H1 (cell line): ENCODE data around the gene NRXN3. TPM values are rescaled to one million over a fixed set of nuclear protein-coding genes. Genes with fewer than 3 reads are reported as not detected.

Source experiments
- CTCF ChIA-PET: fragments of 300-600 bp; sonication (Branson Sonifier 250); formaldehyde crosslinking; loops from one replicate; lab custom pipeline; 2021; ENCODE audit not compliant: partially characterized antibody; lab: Charles Lee
- POLR2A ChIA-PET: fragments of 300-600 bp; sonication (Branson Sonifier 250); formaldehyde crosslinking; loops from one replicate; lab custom pipeline; 2021; ENCODE audit warnings: inconsistent platforms; ENCODE audit not compliant: partially characterized antibody; lab: Charles Lee
- DNase-seq, 2 experiments: peaks; one replicate each; pipeline versions ENCODE4 v3.0.0 to v3.0.0-alpha.2; 2010 to 2022; ENCODE audit warnings: low spot score in 2 of 2, low read depth in 1 of 2, mixed read lengths in 1 of 2
- FAIRE-seq: peaks from 2 replicates; lab custom pipeline; 2011; peaks lifted over from hg19 to GRCh38; lab: Jason Lieb, UNC
- H2AFZ ChIP-seq: 2 replicates; pipeline ENCODE4 v1.8.1; 2012; ENCODE audit warnings: low read length, inconsistent platforms
- H2AK5ac ChIP-seq: 2 replicates; pipeline ENCODE4 v1.6.1; 2013; ENCODE audit warnings: low read depth, low read length
- H2BK120ac ChIP-seq: replicated peaks from 2 replicates; pipeline ENCODE3; 2013; ENCODE audit warnings: low read depth, low read length, inconsistent platforms
- H2BK12ac ChIP-seq: 2 replicates; pipeline ENCODE4 v1.6.1; 2013; ENCODE audit warnings: low read depth, low read length
- H2BK15ac ChIP-seq: 2 replicates; pipeline ENCODE4 v1.6.1; 2013; ENCODE audit warnings: low read length
- H2BK20ac ChIP-seq: 2 replicates; pipeline ENCODE4 v1.6.1; 2013; ENCODE audit warnings: low read length
- H2BK5ac ChIP-seq: 2 replicates; pipeline ENCODE4 v1.6.1; 2013; ENCODE audit warnings: low read depth, low read length
- H3K14ac ChIP-seq: 2 replicates; pipeline ENCODE4 v1.6.1; 2013; ENCODE audit warnings: inconsistent platforms; ENCODE audit not compliant: insufficient read length
- H3K18ac ChIP-seq: 2 replicates; pipeline ENCODE4 v1.6.1; 2013; ENCODE audit warnings: low read length; ENCODE audit errors: extremely low read depth
- H3K23ac ChIP-seq: 2 replicates; pipeline ENCODE4 v1.6.1; 2013; ENCODE audit warnings: inconsistent platforms; ENCODE audit not compliant: insufficient read length
- H3K23me2 ChIP-seq: 2 replicates; pipeline ENCODE4 v1.6.1; 2013; ENCODE audit warnings: low read depth, low read length
- H3K27ac ChIP-seq: 2 replicates; pipeline ENCODE4 v1.6.1; 2011; ENCODE audit warnings: low read depth, low read length, inconsistent platforms
- H3K27me3 ChIP-seq, 4 experiments: replicated peaks in 1 of 4; 1 replicate in 1 of 4; 2 replicates in 3 of 4; pipeline versions ENCODE4 v1.6.1 to v1.8.1; 2011 to 2013; ENCODE audit warnings: low read length in 3 of 4, mild to moderate bottlenecking in 3 of 4, inconsistent platforms in 2 of 4, mixed read lengths in 2 of 4, moderate library complexity in 1 of 4; ENCODE audit not compliant: control insufficient read depth in 3 of 4, insufficient read depth in 3 of 4; ENCODE audit errors: extremely low read depth in 1 of 4
- H3K36me3 ChIP-seq, 4 experiments: 2 replicates each; pipeline versions ENCODE4 v1.6.1 to v1.8.1; 2011 to 2013; ENCODE audit warnings: mild to moderate bottlenecking in 4 of 4, low read length in 3 of 4, moderate library complexity in 2 of 4, control low read depth in 1 of 4, inconsistent platforms in 1 of 4; ENCODE audit not compliant: insufficient read depth in 4 of 4, control insufficient read depth in 2 of 4
- H3K4ac ChIP-seq: replicated peaks from 2 replicates; pipeline ENCODE3; 2013; ENCODE audit warnings: low read length, low read depth, mixed read lengths, inconsistent platforms; ENCODE audit not compliant: insufficient read length
- H3K4me1 ChIP-seq, 4 experiments: replicated peaks in 1 of 4; 1 replicate in 1 of 4; 2 replicates in 3 of 4; pipeline versions ENCODE4 v1.6.1 to v1.8.1; 2011 to 2013; ENCODE audit warnings: low read length in 3 of 4, inconsistent platforms in 2 of 4, mixed read lengths in 1 of 4; ENCODE audit not compliant: insufficient read depth in 4 of 4, control insufficient read depth in 3 of 4
- H3K4me2 ChIP-seq, 2 experiments: 2 replicates each; pipeline versions ENCODE4 v1.6.1 to v1.8.1; 2011 to 2013; ENCODE audit warnings: low read depth in 2 of 2, low read length in 2 of 2, control low read depth in 1 of 2, inconsistent platforms in 1 of 2, mild to moderate bottlenecking in 1 of 2; ENCODE audit not compliant: insufficient read depth in 1 of 2
- H3K4me3 ChIP-seq, 4 experiments: fragments of 200-600, 300-600 bp in 1 of 4; sonication (generic), shearing (Covaris generic), sonication (Bioruptor Twin) in 1 of 4; 2 replicates each; pipeline versions ENCODE4 v1.5.1 to v1.8.1; 2011 to 2016; ENCODE audit warnings: low read length in 4 of 4, low read depth in 3 of 4, control low read depth in 2 of 4, inconsistent platforms in 2 of 4, mild to moderate bottlenecking in 2 of 4, mixed read lengths in 1 of 4, moderate library complexity in 1 of 4; ENCODE audit not compliant: insufficient read depth in 2 of 4; ENCODE audit errors: extremely low read depth in 1 of 4
- H3K56ac ChIP-seq: replicated peaks from 2 replicates; pipeline ENCODE3; 2013; ENCODE audit warnings: low read depth, mild to moderate bottlenecking, mixed read lengths, low read length, inconsistent platforms; ENCODE audit not compliant: insufficient read length
- H3K79me1 ChIP-seq: 2 replicates; pipeline ENCODE4 v1.6.1; 2013; ENCODE audit warnings: low read depth, low read length, control low read depth
- H3K79me2 ChIP-seq, 2 experiments: 2 replicates each; pipeline versions ENCODE4 v1.6.1 to v1.8.1; 2012 to 2013; ENCODE audit warnings: low read length in 2 of 2, mild to moderate bottlenecking in 2 of 2, inconsistent platforms in 1 of 2; ENCODE audit not compliant: insufficient read depth in 2 of 2, control insufficient read depth in 1 of 2
- H3K9ac ChIP-seq, 4 experiments: replicated peaks in 1 of 4; 1 replicate in 1 of 4; 2 replicates in 3 of 4; pipeline versions ENCODE4 v1.6.1 to v1.8.1; 2011 to 2013; ENCODE audit warnings: low read depth in 3 of 4, low read length in 3 of 4, control low read depth in 2 of 4, mild to moderate bottlenecking in 2 of 4, moderate library complexity in 2 of 4, inconsistent platforms in 1 of 4; ENCODE audit errors: extremely low read depth in 1 of 4
- H3K9me3 ChIP-seq, 2 experiments: 2 replicates each; pipeline versions ENCODE4 v1.6.1 to v1.8.1; 2012 to 2013; ENCODE audit warnings: mild to moderate bottlenecking in 2 of 2, moderate library complexity in 2 of 2, control low read depth in 1 of 2, inconsistent platforms in 1 of 2, low read depth in 1 of 2, low read length in 1 of 2, mixed read lengths in 1 of 2; ENCODE audit not compliant: insufficient read depth in 2 of 2
- H4K20me1 ChIP-seq, 2 experiments: replicated peaks in 1 of 2; 2 replicates each; pipeline versions ENCODE3 to v1.8.1; 2011 to 2013; ENCODE audit warnings: inconsistent platforms in 2 of 2, low read length in 2 of 2, mild to moderate bottlenecking in 1 of 2; ENCODE audit not compliant: insufficient read depth in 2 of 2, control insufficient read depth in 1 of 2
- H4K5ac ChIP-seq: 2 replicates; pipeline ENCODE4 v1.6.1; 2013; ENCODE audit warnings: low read length, low read depth, mixed read lengths, inconsistent platforms; ENCODE audit not compliant: insufficient read length
- H4K8ac ChIP-seq: 2 replicates; pipeline ENCODE4 v1.8.0; 2013; ENCODE audit warnings: mild to moderate bottlenecking, moderate library complexity, low read length, inconsistent platforms; ENCODE audit not compliant: insufficient read depth; ENCODE audit errors: extremely low read depth
- H4K91ac ChIP-seq: replicated peaks from 2 replicates; pipeline ENCODE3; 2013; ENCODE audit warnings: low read length, mixed read lengths, inconsistent platforms; ENCODE audit not compliant: insufficient read length
- BACH1 ChIP-seq: IDR thresholded peaks from 2 replicates; pipeline ENCODE4 v1.6.1; 2012; ENCODE audit warnings: low read length, improper control_type of control experiment
- CBX5 ChIP-seq: fragments of 300-800, 300-1000 bp; sonication (generic); IDR thresholded peaks from 2 replicates; pipeline ENCODE4 v1.7.1; 2016; ENCODE audit warnings: antibody characterized with exemption, low read length, low read depth
- CREB1 ChIP-seq: IDR thresholded peaks from 2 replicates; pipeline ENCODE4 v1.6.1; 2012; ENCODE audit warnings: inconsistent platforms
- EZH2 ChIP-seq: fragments of 200-600 bp; sonication (generic); IDR thresholded peaks from 2 replicates; pipeline ENCODE4 v1.7.1; 2012; ENCODE audit warnings: low read depth, mild to moderate bottlenecking, moderate library complexity, low read length, inconsistent platforms; ENCODE audit not compliant: severe bottlenecking
- FOSL1 ChIP-seq: IDR thresholded peaks from 2 replicates; pipeline ENCODE4 v1.6.1; 2011; ENCODE audit warnings: mild to moderate bottlenecking, low read depth, low read length, moderate library complexity; ENCODE audit not compliant: insufficient read depth
- GABPA ChIP-seq: IDR thresholded peaks from 2 replicates; pipeline ENCODE4 v1.6.1; 2011; ENCODE audit warnings: mild to moderate bottlenecking, low read length, moderate library complexity, borderline replicate concordance; ENCODE audit not compliant: insufficient read depth
- JUN ChIP-seq: IDR thresholded peaks from 2 replicates; pipeline ENCODE4 v1.6.1; 2011; ENCODE audit warnings: low read depth, mild to moderate bottlenecking, improper control_type of control experiment, low read length
- KDM5A ChIP-seq: fragments of 200-600 bp; IDR thresholded peaks from 2 replicates; pipeline ENCODE4 v1.7.1; 2012; ENCODE audit warnings: mild to moderate bottlenecking, low read length, inconsistent platforms, mixed read lengths
- RXRA ChIP-seq: IDR thresholded peaks from 2 replicates; pipeline ENCODE4 v1.6.1; 2011; ENCODE audit warnings: low read depth, mild to moderate bottlenecking, low read length, moderate library complexity; ENCODE audit not compliant: insufficient read depth
- SIN3A ChIP-seq, 2 experiments: IDR thresholded peaks in 1 of 2; conservative IDR thresholded peaks in 1 of 2; 2 replicates each; pipeline ENCODE4 v1.6.1; 2011 to 2012; ENCODE audit warnings: low read length in 2 of 2, improper control_type of control experiment in 1 of 2, low read depth in 1 of 2, mild to moderate bottlenecking in 1 of 2
- TEAD4 ChIP-seq: IDR thresholded peaks from 2 replicates; pipeline ENCODE4 v1.6.1; 2012; ENCODE audit warnings: low read depth, low read length, inconsistent platforms, mixed read lengths
- WGBS, 2 experiments: shearing (Covaris generic) in 1 of 2; methylation state at CpG; one replicate each; pipeline versions ENCODE4 v1.1.6 to v1.1.7; 2013 to 2015; ENCODE audit warnings: low lambda C conversion rate in 2 of 2, mixed read lengths in 2 of 2, inconsistent platforms in 1 of 2, low coverage in 1 of 2, missing lambda C conversion rate in 1 of 2; ENCODE audit not compliant: insufficient replicate concordance in 2 of 2, insufficient coverage in 1 of 2, insufficient read length in 1 of 2; ENCODE audit errors: extremely low coverage in 1 of 2, missing lambda C conversion rate in 1 of 2; 5-methylcytosine and 5-hydroxymethylcytosine counted together
- polyA plus RNA-seq, 7 experiments: library from polyadenylated mRNA; depleted of rRNA in 3 of 7; stranded (reverse) in 5 of 7; unstranded in 2 of 7; fragments of >200 nt in 5 of 7; fragments of 200-250 nt in 2 of 7; gene quantifications; 1 replicate in 5 of 7; 2 replicates in 1 of 7; 4 replicates in 1 of 7; pipeline versions ENCODE4 v1.2.1 to v1.2.3, GENCODE V29; 2011 to 2013; ENCODE audit warnings: missing spikeins in 2 of 7, mixed read lengths in 2 of 7
- total RNA-seq: library from RNA; stranded (reverse); fragmentation: NEBNext Ultra II Directional; extraction: Animal tissue kit (Norgen Biotek cat#: 25700); gene quantifications from 2 replicates; pipeline ENCODE4 v1.2.1, GENCODE V29; 2021

NRXN3 gene
- total and polyA plus RNA-seq, 2 of the 8 experiments (the other 6 are each of a cell fraction or from before 2014, with no cell fraction given) = 2.6 to 4.1 TPM

DNA sequence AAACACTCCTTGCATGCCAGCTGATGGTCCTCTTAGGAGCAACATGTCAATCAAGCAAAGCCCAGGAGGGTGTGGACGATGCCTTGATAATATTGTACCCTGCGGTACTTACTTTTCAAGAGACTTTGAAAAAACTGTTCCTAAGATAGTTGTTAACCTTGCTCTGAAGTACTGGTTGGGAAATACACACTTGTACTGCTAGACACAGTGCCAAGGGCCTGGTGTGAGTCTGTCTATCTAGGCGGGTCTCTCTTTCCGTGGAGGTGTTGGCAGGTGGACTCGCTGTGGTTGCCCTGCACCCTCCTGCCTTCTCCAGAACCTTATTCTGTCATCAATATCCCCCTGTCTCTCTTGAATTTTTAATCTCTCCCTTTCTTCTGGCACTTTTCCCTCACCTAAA, 189.4 kb downstream of the NRXN3 start:
- WGBS, 2 experiments = 89% methylated on average over 5 of the region's 5 CpGs; no CpG with 5 or more reads in 1 of the 2 experiments
- Histone ChIP-seq H3K4ac (no peak overlapping the region), H2AFZ (no peak overlapping the region), H2BK120ac (no peak overlapping the region), H2BK5ac (no peak overlapping the region), H3K27me3 (peaks cover 0 to 1% (median 0%) of the 10 kb centered on the region in 4 experiments; a peak in 1 of 7 replicates), H3K79me1 (no peaks in the 10 kb centered on the region), H4K5ac (no peak overlapping the region), H4K91ac (no peak overlapping the region), H3K18ac (no peak overlapping the region), H3K27ac (no peak overlapping the region), H3K23me2 (no peaks in the 10 kb centered on the region), H3K14ac (no peak overlapping the region), H2BK12ac (no peak overlapping the region), H3K4me1 (no peaks in the 10 kb centered on the region), H4K8ac (no peak overlapping the region), H2BK20ac (no peak overlapping the region), H3K9me3 (0 out of 4 replicates have a peak, but pooled peaks cover 0 to under 1% of the 10 kb centered on the region in 2 experiments), H3K9ac (no peak overlapping the region), H3K4me2 (no peak overlapping the region), H2AK5ac (no peak overlapping the region), H4K20me1 (no peaks in the 10 kb centered on the region), H3K56ac (no peak overlapping the region), H3K79me2 (no peaks in the 10 kb centered on the region), H3K36me3 (no peaks in the 10 kb centered on the region), H2BK15ac (no peak overlapping the region), H3K4me3 (no peak overlapping the region), H3K23ac (no peak overlapping the region)
- no peak for TF ChIP-seq CREB1
- no peak for TF ChIP-seq RXRA
- no peak for TF ChIP-seq TEAD4
- TF ChIP-seq FOSL1 = no peak
- no peak for TF ChIP-seq BACH1
- no peak for TF ChIP-seq SIN3A (conservative IDR thresholded peaks at IDR 0.05 in 1 of 2, IDR thresholded peaks at IDR 0.05 in 1 of 2; ENCODE audit: low read depth in 1 of 2, low read length in 2 of 2)
- TF ChIP-seq EZH2 = no peak
- no peak for TF ChIP-seq KDM5A
- no peak for TF ChIP-seq GABPA
- no peak for TF ChIP-seq CBX5
- TF ChIP-seq JUN = no peak
- DNase-seq (no peak), FAIRE-seq (no peak)
- POLR2A ChIA-PET = no interaction called here
- CTCF ChIA-PET = interaction anchor here (0.6 to 1.2 kb wide), 2 partner anchors 10 to 111 kb away, joined by 4 read pairs; no protein-coding TSS in a partner anchor
